ENCODE data around the gene APBB2. TPM values are rescaled to one million over a fixed set of nuclear protein-coding genes. Genes with fewer than 3 reads are reported as not detected.
A peak's percentile ranks its signal among the peaks of the same experiment; 100 is the strongest.

The APBB2 gene
- polyA plus RNA-seq, 3 donors: 0.15 to 0.33 TPM; not detected in 1

- H3K4me2 ChIP-seq (replicated peaks; ENCODE audit: extremely low read depth, low read length, poor library complexity, severe bottlenecking): no peak overlapping the region
- no peak overlapping the region for H2AFZ ChIP-seq (ENCODE audit: insufficient read depth, low read depth, low read length, poor library complexity, severe bottlenecking)
- intact Hi-C loops (cut with micrococcal nuclease): no loop called here
- Mint-ChIP-seq H3K27me3 (ENCODE audit: low read depth in 3 of 3) (peaks cover 0 to 2% (median 2%) of the 10 kb centered on the region in 3 donors), H3K36me3 (peaks cover 0 to 2% of the 10 kb centered on the region in 2 donors), H3K4me1 (peaks cover 51% of the 10 kb centered on the region), H3K27ac (peak overlapping the region; percentile 79 to 99 (median 91)), H3K4me3 (peak overlapping the region in 1 of 2 donors; percentile 33), H3K9me3 (peaks cover 0 to 3% (median 0%) of the 10 kb centered on the region in 7 donors)
- no peaks in the 10 kb centered on the region for H3K36me3 ChIP-seq (replicated peaks in 1 of 2; ENCODE audit: control insufficient read depth in 1 of 2, insufficient read depth in 2 of 2, low read length in 2 of 2)
- peaks cover 29 to 46% of the 10 kb centered on the region in 2 donors for H3K4me1 ChIP-seq (ENCODE audit: control insufficient read depth in 1 of 2, insufficient read depth in 2 of 2, low read length in 2 of 2)
- H3K9ac ChIP-seq (ENCODE audit: insufficient read depth, low read length, poor library complexity, severe bottlenecking): no peak overlapping the region
- H3K4me3 ChIP-seq (replicated peaks in 1 of 3; ENCODE audit: low read depth in 2 of 3, low read length in 3 of 3): no peak overlapping the region
- TF ChIP-seq, protein P1, sequence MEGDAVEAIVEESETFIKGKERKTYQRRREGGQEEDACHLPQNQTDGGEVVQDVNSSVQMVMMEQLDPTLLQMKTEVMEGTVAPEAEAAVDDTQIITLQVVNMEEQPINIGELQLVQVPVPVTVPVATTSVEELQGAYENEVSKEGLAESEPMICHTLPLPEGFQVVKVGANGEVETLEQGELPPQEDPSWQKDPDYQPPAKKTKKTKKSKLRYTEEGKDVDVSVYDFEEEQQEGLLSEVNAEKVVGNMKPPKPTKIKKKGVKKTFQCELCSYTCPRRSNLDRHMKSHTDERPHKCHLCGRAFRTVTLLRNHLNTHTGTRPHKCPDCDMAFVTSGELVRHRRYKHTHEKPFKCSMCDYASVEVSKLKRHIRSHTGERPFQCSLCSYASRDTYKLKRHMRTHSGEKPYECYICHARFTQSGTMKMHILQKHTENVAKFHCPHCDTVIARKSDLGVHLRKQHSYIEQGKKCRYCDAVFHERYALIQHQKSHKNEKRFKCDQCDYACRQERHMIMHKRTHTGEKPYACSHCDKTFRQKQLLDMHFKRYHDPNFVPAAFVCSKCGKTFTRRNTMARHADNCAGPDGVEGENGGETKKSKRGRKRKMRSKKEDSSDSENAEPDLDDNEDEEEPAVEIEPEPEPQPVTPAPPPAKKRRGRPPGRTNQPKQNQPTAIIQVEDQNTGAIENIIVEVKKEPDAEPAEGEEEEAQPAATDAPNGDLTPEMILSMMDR (IDR thresholded peaks at IDR 0.05): no peak
- H3K9me3 ChIP-seq (replicated peaks in 1 of 2; ENCODE audit: control insufficient read depth in 1 of 2, insufficient read depth in 1 of 2, low read length in 2 of 2): no peaks in the 10 kb centered on the region
- H3K79me2 ChIP-seq (ENCODE audit: insufficient read depth, low read length): no peaks in the 10 kb centered on the region
- peak in 1 of 3 donors; percentile 40 for DNase-seq
- no peaks in the 10 kb centered on the region for H3K27me3 ChIP-seq (ENCODE audit: control insufficient read depth in 2 of 2, insufficient read depth in 2 of 2, low read length in 2 of 2)
- peak overlapping the region; percentile 15 to 76 for H3K27ac ChIP-seq (ENCODE audit: low read depth in 1 of 2, low read length in 2 of 2)
- H4K20me1 ChIP-seq (ENCODE audit: insufficient read depth, low read length): no peaks in the 10 kb centered on the region
- WGBS (ENCODE audit: insufficient coverage): no CpG with 5 or more reads among the region's 3 CpGs
Observed at GRCh38 chr4:40990899-40991265, 223.5 kb downstream of the APBB2 start.

DNA sequence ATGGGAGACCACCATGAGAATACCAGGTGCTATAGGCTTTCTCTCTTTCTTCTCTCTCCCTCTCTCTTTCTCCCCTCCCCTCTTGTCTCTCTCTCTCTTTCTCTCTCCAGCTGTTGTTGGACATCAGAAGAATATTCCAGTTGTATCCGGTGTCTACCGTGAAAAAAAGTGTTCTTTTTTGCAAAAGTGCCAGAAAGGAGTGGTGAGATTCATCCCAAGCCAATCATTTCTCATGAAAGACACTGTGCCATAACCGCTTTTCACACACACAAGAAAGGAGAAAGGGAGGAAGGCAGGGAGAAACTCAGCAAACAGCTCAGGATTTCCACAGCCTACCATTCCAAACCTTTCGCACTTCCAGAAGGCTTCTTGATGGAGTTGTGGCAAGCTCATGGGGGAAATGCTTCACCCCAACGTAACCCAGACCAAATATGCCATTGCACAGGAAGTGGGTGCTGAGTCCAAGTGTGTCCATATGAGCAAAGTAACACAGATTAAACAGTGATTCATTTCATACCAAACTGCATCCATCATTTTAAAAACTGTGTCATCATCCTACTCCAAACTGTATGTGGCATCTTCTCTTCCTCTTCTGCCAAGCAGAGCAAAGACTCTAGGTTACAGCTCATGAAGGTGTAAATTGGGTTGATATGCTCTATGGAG, 224.0 kb downstream of the APBB2 start:
- TF ChIP-seq, protein P1 (IDR thresholded peaks at IDR 0.05): no peak
- peaks cover 0 to 2% of the 10 kb centered on the region in 2 donors for H3K36me3 Mint-ChIP-seq
- Histone ChIP-seq H3K36me3 (replicated peaks in 1 of 2; ENCODE audit: control insufficient read depth in 1 of 2, insufficient read depth in 2 of 2, low read length in 2 of 2) (no peaks in the 10 kb centered on the region), H2AFZ (ENCODE audit: insufficient read depth, low read depth, low read length, poor library complexity, severe bottlenecking) (peak overlapping the region; percentile 46), H3K27me3 (ENCODE audit: control insufficient read depth in 2 of 2, insufficient read depth in 2 of 2, low read length in 2 of 2) (no peaks in the 10 kb centered on the region), H3K79me2 (ENCODE audit: insufficient read depth, low read length) (no peaks in the 10 kb centered on the region), H4K20me1 (ENCODE audit: insufficient read depth, low read length) (no peaks in the 10 kb centered on the region), H3K4me1 (ENCODE audit: control insufficient read depth in 1 of 2, insufficient read depth in 2 of 2, low read length in 2 of 2) (peaks cover 29 to 46% of the 10 kb centered on the region in 2 donors), H3K4me2 (replicated peaks; ENCODE audit: extremely low read depth, low read length, poor library complexity, severe bottlenecking) (no peak overlapping the region), H3K27ac (ENCODE audit: low read depth in 1 of 2, low read length in 2 of 2) (peak overlapping the region in 1 of 2 donors; percentile 76), H3K4me3 (replicated peaks in 1 of 3; ENCODE audit: low read depth in 2 of 3, low read length in 3 of 3) (no peak overlapping the region), H3K9ac (ENCODE audit: insufficient read depth, low read length, poor library complexity, severe bottlenecking) (no peak overlapping the region), H3K9me3 (replicated peaks in 1 of 2; ENCODE audit: control insufficient read depth in 1 of 2, insufficient read depth in 1 of 2, low read length in 2 of 2) (no peaks in the 10 kb centered on the region)
- intact Hi-C loops (cut with micrococcal nuclease): no loop called here
- no CpG with 5 or more reads among the region's 5 CpGs for WGBS (ENCODE audit: insufficient coverage)
- no peak overlapping the region for H3K4me3 Mint-ChIP-seq
- DNase-seq: peak; percentile 70 to 79 (median 76)
- H3K4me1 Mint-ChIP-seq: peaks cover 51% of the 10 kb centered on the region
- peaks cover 0 to 3% (median 0%) of the 10 kb centered on the region in 7 donors for H3K9me3 Mint-ChIP-seq
- peak overlapping the region; percentile 79 to 99 (median 91) for H3K27ac Mint-ChIP-seq
- H3K27me3 Mint-ChIP-seq (ENCODE audit: low read depth in 3 of 3): peaks cover 0 to 2% (median 2%) of the 10 kb centered on the region in 3 donors
